Occipital lobe (tissue), 2 donors: Measurements from ENCODE around the gene CLC. TPM values are rescaled to one million over a fixed set of nuclear protein-coding genes. Genes with fewer than 3 reads are reported as not detected.
"Not testable (repeated sequence)": the region's sequence is repeated elsewhere in the genome, so short reads cannot be mapped to it uniquely, and the experiment has no call there.

ENCODE experiments used
- DNase-seq: peaks from one replicate; lab custom pipeline; 2025; lab: John Stamatoyannopoulos, UW
- total RNA-seq: library from RNA; depleted of rRNA; stranded (reverse); fragments of >200 nt; gene quantifications from one replicate; pipeline ENCODE4 v1.2.3, GENCODE V29; 2014

CLC gene
- total RNA-seq, 1 donor from 2014 or later = not detected

DNA sequence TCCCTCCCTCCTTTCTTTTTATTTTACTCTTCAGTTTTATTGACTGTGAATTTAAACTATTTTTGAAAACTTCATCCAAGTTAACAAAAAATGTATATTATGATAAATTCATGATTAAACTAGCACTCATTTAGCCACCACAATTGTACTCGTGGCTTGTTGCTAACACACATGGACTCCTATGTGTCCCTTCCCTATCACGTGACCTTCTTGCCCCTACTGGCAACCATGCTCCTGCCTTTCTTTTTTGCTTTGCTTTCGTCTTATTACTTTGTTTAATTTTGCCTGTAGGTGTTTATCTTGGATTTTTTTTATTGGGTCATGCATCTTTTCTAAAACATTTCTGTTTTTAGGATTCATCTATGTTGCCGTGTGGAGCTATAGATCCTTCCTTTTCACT is 8.2 kb downstream of the CLC start:
- DNase-seq = no peak

DNA sequence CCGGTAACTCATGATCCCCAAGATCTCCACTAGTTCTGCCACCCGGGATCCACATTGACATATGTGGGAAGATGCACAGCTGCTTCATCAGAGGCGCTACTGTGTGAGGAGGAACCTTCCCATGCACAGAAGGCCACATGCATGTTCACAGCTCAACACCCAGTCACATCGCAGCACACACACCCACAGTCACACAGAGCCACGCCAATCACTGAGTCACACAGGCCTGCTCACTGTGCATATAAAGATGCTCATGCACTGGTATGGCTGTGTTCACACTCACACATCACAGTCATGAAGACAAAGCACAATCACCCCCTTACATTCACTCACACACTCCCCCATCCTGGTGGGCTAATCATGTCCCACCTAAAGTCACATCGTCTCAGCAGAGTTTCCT is 9.8 kb downstream of the CLC start:
- DNase-seq = no peak

DNA sequence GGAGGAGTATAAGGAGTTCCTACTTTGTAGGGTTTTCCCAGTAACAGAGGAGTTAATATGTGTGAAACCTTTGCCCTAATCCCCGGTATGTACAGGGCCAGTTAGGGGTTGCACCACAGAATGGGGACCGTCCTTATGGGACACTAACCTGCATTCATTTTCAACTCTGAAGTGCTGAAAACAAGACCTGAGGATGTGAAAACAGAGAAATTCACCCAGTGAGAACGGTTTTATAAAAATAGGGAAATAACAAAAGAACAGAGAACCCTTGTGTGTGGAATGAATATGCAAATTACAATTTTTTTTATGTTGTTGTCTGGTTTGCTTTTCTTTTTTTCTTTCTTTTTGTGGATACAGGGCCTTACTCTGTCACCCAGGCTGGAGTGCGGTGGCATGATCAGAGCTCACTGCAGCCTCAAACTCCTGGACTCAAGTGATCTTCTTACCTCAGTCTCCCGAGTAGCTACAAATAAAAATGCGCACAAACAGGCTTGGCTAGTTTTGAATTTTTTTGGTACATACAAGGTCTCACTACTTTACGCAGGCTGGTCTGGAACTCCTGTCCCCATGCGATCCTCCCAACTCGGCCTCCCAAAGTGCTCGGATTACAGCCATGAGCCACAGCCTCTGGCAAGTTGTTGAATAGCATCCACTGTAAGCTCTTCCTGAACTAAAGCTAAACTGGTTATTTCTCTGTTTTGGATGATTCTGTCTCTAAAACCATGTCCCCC is 10.6 kb downstream of the CLC start:
- no peak for DNase-seq

DNA sequence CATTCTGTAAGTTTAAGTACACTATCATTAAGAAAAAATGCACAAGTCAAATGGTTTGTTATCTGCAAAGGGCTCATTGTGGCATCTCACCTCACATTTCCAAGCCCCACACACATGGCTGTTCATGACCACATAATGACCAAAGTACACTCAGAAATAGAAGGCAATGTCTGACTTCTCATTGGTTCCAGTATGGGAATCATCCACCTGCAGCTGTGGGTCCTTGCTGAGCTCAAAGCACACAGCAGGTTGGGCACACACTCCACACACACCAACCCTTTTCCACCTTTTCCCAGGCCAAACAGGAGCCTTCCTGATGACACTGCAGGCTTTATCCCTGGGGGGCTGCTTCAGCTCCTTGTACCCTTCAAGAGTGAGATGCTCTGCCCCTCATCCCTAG is 11.8 kb downstream of the CLC start:
- DNase-seq = no peak

DNA sequence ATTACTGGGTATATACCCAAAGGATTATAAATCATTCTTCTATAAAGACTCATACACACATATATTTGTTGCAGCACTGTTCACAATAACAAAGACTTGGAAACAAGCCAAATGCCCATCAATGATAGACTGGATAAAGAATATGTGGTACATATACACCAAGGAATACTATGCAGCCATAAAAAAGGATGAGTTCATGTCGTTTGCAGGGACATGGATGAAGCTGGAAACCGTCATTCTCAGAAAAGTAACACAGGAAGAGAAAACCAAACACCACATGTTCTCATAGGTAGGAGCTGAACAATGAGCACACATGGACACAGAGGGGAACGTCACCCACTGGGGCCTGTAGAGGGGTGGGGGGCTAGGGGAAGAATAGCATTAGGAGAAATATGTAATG is 17.7 kb downstream of the CLC start:
- not testable (repeated sequence) for DNase-seq

DNA sequence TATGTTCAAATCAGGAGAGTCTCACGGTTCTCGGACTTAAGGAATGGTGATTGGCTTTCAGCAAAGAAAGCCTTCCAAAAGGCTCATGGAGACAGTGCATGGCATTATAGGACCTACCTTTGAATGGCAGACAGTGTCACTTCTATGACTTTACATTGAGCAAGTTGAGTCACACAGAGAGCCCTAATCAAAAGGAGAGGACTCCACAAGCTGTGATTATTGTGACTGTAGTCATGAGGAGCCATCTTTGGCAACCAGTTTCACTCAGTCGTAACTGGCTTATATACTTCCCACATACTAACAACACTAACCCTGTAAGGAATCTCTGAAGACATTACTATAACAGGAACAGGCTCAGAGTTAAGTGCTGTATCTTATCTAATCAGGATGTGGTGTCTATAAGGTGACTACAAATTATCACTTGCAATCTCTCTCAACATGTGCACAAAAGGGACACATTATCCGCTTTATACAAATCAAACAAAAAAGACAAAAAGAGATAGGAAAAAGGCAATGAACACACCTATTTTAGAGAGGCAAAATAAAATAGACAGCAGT is 27.4 kb downstream of the CLC start:
- no peak for DNase-seq

DNA sequence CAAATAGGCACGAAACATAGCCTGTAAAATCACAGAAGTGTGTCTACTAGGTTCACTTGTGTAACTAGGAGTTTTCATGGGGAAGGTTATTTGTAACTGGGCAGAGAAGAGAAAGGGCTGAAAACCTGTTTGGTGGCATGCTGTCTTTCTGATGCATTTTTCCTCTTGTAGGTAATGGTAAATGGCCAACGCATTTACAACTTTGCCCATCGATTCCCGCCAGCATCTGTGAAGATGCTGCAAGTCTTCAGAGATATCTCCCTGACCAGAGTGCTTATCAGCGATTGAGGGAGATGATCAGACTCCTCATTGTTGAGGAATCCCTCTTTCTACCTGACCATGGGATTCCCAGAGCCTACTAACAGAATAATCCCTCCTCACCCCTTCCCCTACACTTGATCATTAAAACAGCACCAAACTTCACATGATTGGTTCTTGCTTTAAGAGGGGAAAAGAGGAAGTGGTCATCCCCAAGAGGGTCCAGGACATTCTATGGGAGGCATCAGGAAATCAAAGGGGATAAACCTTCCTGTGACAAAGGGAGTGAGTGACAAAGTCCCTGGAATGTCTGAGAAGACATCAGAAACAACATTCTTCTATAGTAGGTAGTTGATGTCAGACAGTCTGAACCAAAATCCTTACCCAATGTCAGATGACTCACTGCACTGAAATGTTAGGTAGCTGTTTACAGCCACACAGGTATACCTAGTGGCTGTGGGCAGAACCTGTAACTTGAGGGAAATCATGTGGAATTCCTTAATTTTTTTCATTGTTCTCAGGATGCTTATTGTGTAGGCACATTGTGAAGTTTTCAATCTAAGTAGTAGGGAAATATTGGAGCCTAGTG is 28.6 kb downstream of the CLC start:
- DNase-seq = no peak

DNA sequence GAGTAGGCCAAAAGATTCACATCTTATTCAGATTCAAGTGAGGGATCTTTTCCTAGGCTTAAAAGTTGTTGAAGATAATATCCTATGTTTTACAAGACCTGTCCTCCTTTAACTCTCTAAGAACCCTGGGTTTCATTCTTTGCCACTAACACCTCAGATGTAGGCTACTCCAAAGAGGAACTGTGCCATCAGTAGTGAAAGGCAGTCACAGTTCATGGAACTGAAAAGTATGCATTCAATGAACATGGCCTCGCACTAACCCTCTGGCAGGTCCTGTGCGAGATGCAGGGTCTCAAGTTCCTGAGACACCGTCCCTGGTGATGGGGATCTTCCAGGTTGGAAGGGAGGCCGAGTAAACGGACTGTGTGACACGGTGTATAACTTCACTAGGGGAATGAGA is 29.2 kb downstream of the CLC start:
- DNase-seq = no peak

DNA sequence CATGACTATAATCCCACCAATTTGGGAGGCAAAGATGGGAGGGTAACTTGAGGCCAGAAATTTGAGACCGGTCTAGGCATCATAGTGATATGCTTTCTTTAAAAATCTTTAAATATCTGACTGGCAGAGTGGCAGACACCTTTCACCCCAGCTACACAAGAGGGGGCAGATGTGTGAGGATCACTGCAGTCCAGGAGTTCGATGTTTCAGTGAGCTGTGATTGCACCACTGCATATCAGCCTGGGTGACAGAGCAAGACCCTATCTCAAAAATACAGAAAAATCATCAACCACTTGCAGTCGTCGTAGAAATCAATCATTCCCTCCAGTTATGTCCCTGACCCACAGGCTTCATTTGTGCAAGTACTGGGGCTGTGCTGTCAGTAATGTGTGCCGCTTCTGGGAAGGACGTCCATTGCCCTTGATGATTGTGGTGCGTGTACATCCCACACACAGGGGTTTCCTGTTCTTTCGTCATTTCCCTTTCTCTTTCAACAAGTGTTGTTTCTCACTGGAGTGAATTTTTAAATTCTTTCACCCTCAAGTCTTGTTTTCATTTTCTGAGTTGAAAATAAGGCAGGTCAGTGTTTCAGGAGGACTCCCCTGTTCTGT is 32.1 kb downstream of the CLC start:
- DNase-seq = no peak

DNA sequence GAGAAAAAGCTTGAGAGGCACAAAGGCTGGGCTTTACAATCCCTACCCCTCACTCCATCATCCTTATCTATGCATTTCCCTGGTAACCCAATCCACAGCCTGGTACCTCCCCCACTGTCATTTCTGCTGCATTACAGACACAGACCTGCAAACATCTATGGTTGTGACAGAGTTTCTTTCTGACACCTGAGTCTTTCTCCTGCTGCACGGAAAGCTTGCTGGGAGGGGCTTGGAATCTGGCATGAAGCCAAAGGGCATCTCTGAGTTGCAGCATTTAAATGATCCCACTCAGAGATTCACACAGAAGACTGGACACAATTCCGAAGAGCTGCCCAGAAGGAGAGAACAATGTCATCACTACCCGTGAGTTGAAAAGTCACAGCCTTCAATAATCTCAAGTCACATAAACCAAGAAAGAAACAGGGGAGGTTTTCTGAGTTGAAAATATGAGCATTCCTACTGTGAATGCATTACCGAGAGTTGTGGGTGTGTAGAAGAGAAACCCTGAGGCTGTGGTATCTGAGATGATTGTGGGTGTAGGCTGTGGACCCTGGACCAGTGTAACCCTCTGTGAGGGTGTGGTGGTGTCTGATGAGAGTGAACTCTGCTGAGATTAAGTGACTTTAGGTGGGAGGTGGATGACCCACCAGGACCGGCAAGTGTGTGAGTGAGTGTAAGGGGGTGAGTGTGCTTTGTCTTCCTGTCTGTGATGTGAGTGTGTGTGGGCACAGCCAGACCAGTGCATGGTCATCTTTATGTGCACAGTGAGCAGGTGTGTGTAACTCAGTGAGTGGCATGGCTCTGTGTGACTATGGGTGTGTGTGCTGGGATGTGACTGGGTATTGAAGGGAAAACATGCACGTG is 33.4 kb downstream of the CLC start, which contains the start of gene LGALS14:
TSS of gene LGALS14 (plus strand) at position 301 of the 864 bp plus-strand sequence. CDS start at position 349, 48 bp downstream.
- no peak for DNase-seq

DNA sequence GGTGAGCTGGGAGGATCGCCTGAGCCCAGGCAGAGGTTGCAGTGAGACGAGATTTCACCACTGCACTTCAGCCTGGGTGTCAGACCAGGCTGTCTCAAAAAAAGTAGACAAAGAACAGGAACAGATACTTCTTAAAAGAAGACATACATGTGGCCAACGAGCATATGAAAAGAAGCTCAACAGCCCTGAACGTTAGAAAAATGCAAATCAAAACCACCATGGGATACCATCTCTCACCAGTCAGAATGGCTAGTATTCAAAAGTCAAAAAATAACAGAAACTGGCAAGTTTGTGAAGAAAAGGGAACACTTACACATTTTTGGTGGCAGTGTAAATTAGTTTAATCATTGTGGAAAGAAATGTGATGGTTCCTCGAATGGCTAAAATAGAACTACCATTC is 36.5 kb downstream of the CLC start:
- no peak for DNase-seq

DNA sequence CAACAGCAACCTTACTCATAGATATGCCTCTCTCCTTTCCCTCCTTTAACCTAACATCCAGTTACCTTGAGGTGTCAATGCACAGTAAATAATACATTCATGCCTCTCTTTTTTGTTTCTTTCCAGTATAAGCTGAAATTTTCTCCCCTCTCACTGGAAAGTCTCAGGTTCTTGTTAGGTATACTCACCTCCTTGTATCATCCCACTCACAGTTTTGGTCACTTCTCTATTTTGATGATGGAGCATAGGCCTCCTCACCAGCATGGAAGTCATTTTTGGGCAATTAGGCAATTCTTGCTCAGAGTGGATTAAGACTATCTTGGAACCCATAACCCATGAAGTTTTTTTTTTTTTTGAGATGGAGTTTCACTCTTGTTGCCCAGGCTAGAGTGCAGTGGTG is 39.3 kb downstream of the CLC start:
- DNase-seq = no peak

DNA sequence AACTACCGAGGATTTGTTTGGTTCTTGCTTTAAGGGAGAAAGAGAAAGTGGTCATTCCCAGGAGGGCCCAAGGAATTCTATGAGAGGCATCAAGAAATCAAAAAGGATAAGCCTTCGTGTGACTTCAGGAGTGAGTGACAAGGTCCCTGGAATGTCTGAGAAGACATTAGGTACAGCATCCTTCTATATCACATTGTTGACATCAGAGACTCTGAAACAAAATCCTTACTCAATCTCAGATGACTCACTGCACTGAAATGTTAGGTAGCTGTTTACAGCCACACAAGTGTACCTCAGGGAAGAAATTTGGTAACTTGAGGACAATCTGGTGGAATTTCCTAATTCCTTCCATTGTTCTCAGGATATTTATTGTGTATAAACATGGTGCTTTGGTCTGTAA is 41.4 kb downstream of the CLC start:
- DNase-seq = no peak

DNA sequence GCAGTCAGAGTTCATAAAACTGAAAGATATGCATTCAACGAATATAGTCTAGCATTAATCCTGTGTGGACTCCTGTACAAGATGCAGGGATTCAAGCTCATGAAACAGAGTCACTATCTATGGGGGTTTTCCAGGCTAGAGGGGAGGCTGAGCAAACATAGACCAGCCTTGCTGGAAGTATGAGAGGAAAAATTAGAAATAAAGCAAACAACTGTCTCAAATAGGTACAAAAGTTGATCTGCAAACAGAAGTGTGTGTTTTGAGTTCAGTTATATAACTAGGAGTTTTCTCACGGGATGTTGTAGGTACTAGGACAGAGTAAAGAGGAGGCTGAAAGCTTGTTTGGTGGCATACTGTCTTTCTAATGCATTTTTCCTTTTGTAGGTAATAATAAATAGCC is 42.1 kb downstream of the CLC start:
- no peak for DNase-seq

DNA sequence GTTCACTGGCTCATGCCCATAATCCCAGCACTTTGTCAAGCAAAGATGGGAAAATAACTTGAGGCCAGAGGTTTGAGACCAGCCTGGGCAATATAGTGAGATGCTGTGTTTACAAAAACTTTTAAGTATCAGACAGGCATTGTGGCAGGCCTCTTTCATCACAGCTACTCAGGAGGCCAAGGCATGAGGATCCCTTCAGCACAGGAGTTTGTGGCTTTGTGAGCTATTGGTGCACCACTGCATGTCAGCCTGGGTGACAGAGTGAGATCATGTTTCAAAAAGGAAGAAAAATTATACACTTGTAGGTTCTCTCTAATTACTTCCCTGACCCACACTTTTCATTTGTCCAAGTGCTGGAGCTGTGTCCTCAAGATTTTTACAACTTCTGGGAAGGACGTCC is 45.0 kb downstream of the CLC start:
- DNase-seq = no peak

DNA sequence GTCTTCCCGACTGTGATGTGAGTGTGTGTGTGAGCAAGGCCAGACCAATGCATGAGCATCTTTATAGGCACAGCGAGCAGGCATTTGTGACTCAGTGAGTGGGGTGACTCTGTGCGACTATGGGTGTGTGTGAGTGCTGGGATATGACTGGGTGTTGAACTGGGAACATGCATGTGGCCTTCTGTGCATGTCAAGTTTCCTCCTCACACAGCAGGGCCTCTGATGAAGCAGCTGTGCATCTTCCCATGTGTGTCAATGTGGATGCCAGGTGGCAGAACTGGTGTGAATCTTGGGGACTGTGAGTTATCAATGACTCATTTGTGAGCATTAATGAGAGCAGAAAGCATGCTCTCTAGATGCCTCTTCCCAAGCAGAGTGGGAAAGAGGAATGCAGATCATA is 45.7 kb downstream of the CLC start:
- DNase-seq = no peak

DNA sequence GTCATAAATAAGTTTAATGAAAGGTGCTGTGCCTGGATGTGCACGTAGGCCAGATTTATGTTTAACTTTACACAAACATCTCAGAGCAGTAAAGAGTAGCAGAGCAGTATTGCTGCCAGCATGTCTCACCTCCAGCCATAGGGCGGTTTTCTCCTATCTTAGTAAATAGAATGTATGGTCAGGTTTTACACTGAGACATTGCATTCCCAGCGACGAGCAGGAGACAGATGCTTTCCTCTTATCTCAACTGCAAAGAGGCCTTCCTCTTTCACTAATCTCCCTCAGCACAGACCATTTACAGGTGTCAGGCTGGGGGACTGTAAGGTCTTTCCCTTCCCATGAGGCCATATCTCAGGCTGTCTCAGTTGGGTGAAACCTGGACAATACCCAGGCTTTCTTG is 49.2 kb downstream of the CLC start:
- not testable (repeated sequence) for DNase-seq

DNA sequence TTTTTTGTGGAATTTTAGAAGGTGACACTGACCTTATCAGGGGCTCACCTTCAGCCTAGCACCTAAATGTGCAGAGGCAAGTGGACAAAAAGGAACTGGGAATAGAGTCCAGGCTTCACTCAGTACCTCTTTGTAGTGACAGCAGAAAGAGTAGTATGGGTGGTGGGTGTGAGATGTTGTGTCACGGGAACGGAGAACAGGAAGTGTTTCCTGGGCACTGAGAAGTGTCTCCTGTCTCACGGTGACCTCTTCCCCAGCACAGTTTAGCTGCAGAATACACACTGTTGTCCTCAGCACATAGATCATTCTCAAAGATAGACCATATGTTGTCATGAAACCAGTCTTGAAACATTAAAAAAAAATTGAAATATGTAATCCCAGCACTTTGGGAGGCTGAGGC is 51.1 kb downstream of the CLC start:
- no peak for DNase-seq

DNA sequence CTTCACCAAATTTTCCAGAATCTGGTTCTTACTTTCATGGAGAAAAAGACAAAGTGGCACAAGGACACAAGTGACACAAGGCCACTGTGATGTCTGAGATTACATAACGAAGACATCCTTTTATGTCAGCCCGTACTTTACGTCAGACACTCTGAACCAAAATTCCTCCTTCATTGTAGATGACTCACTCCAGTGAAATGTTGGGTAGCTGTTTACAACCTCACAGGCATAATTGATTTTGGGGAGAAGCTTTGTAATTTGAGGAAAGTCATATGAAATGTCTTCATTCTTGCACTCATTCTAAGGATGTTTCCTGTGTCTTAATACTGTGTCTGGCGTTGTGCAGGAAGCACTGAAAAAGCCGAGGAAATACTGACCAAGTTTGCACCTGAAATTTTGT is 53.6 kb downstream of the CLC start:
- DNase-seq = no peak

DNA sequence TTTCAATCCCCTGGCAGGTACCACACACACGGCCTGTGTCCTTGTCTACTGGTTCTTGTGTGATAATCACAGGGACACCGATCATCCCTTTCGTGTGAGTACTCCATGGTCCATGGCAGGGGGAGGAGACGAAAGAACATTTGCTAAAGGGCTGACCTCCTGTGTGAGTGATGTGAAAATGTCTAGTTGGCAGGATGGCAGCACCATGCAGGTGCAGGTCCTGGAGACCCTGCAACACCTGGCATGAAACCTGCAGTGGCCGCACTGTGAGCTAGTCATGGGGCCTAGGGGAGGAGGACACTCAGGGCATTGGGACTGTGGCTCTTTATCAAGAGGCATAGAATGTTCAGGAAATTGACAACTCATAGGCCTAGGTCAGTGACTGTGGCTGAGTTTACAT is 56.4 kb downstream of the CLC start:
- DNase-seq = no peak
